HG02870 (cell line): ENCODE measurements around the gene TRAF3.

ENCODE experiments used
- ATAC-seq: cut with Tn5 transposase; IDR thresholded peaks from one replicate; pipeline ENCODE4 v1.9.1; 2021; ENCODE audit warnings: mild to moderate bottlenecking, moderate library complexity; ENCODE audit not compliant: unreplicated experiment

The TRAF3 gene

GRCh38 chr14:102931580-102932285, 154.5 kb downstream of the TRAF3 start:
- ATAC-seq, result no peak

GRCh38 chr14:102932484-102933248, 155.4 kb downstream of the TRAF3 start:
- no peak for ATAC-seq

DNA sequence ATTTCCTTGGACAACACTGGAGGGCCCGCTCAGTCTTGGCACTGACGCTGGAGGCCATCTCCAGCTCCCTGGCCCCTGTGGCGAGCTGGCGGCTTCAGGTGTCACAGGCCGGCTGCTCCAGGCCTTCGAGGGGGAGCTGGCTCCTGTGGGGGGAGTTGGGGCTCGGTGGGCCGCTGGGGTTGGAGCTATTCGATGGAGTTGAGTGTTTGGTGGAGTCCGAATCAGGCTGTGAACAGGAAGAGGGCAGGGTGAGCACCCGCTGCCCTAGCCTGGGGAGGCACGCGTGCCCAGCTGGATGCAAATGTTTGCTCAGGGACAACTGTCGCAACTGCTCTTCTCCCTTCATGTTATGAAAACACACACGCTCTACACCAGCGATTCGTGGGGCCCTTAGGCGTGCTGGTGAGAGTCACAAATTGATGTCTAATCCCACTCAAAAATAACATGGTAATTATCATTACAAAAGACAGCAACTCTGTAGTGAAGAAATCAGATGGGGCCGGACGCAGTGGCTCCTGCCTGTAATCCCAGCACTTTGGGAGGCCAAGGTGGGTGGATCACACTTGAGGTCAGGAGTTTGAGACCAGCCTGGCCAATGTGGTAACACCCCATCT, 156.5 kb downstream of the TRAF3 start:
- no peak for ATAC-seq

DNA sequence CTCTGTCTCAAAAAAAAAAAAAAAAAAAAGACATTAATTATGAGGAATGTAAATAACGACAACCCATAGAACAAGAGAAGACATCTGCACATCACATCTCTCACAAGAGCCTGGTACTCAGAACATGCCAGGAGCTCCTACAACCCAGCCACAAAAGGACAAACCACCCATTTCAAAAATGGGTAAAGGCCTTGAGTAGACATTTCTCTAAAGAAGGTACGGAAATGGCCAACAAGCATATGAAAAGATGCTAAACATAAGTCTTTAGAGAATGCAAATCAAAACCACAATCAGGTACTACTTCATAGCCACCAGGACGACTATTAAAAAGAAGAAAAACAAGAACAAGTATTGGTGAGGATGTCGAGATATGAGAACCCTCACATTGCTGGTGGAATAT, 158.5 kb downstream of the TRAF3 start:
- no peak for ATAC-seq

DNA sequence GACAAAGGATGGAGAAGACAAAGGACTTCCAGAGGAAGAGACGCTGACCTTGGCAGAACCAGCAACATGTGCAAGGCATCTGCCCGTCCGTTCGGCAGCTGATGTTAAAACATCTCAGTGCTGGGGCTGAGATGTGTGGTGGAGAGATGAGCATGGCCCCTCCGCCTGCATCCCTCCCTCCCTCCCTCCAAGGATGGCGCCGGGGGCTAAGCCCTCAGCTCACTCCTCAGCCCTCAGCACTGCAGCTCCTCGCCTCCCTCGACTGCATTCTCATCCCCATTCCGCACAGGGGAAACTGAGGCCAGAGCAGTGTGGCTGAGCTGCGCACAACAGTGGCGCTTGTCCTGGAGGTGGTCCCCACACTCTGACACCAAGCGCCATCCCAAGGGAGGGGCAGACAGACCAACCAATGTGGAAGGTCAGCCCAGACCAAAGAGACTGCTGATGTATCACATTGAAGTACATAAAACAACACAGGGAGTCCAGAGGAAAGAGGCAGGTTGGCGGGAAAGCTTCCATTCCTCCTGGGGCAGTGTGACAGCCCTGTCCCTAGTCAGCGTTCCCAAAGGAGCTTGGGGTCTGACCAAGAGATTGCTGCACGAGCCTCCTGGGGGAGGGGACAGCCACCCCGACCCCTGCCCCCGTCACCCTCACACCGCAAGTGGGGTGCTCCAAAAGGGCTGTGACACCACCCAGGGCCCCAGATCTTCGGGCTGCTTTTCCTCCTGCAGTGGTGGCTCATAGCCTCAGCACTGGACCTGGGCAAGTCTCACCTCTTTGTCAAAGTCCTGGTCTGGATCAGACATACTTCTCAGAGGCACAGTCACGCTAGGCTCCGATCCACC, 160.3 kb downstream of the TRAF3 start:
- no peak for ATAC-seq

DNA sequence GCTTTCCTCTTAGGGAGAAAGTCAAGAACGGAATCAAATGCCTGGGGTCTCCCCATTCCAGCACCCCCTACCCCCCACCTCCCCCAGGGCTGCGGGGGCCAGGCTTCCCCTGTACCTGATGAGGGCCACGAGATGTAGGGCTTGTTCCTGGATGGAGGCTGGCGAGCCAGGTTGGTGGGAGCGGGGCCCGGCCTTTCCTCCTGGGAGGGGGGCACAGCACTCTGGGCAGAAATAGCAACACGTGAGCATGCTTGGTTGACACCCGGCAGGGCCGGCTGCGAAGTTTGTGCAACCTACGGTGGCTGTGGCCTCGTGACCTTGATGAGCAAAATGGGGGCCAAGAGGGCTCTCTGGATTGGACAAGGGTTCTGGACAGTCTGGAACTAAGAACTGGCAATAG, 160.9 kb downstream of the TRAF3 start:
- ATAC-seq, result no peak

DNA sequence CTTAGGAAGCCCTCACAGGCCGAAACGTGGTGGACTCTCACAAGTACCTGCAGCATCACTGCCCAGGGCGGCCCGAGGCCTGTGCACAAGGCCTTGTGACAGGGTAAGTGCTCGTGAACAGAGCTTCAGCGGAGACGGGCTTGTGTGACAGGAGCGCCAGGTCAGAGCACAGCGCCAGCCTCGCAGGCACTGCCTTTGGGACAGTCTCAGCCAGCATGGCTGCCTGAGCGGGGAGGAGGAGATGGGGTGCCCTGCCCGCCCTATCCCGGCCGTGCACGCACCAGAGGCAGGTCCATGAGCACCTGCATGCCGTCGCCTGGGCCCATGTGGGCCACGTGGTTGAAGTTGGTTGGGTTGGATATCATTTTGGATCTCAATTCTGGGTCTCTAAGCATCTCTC, 162.1 kb downstream of the TRAF3 start:
- no peak for ATAC-seq

GRCh38 chr14:102939820-102940561, 162.7 kb downstream of the TRAF3 start:
- ATAC-seq, result no peak

DNA sequence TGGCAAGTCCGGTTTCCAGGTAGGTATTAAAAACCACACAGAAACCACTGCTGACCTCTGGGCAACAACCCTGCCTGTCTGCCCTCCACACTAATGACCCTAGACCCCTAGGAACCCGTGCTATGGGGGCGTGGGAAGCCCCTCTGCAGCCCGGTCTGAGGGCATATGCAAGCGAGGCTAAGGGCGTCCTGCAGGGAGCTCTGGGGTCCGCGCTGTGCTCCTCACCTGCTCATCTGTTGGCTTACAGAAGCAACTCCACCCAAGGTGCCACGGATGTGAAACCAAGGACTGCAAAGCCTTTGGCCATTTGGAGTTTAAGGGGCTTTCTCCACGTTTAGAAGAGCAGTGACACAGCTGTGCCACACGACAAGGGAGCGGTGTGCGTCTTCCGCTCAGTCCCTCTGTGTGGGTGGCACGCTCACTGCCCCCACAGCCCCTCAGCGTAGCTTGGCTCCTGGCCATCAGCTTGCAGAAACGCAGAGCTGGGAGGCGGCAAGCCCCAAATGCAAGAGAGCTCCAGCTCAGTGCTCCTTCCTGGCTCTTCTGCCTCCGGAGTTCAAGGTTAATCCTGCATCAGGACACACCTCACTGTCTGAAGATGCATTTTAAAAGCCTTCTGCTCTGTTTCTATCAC, 163.6 kb downstream of the TRAF3 start:
- ATAC-seq, result no peak

DNA sequence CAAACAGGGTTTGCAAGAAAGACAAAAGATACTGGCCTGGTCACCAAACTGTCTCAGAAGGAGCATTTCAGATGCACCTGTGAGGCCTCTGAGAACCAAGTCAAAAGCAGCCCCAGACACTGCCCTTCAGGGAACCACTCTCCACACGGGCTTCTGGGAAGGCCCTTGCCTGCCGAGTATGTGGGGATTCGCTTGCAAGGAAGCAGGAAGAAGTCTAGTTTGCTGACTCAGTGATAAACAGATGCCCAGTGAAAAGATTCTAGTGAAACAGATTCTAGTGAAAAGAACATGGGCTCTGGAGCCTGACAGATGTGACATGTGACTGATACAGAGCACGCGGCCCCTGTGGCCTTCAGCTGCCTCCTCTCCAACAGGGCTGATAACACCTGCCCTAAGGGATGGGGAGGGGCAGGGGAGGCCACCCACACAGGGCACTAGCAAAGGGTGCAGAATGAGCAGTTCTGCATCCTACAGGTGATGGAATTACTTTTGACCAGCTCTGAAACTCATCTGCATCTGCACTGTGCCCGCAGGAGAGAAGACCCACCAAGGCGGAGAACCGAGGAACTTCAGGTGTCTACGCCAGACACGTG, 164.3 kb downstream of the TRAF3 start:
- ATAC-seq, result no peak

- ATAC-seq, result no peak
Measured at GRCh38 chr14:102942069-102942468, 164.8 kb downstream of the TRAF3 start.

DNA sequence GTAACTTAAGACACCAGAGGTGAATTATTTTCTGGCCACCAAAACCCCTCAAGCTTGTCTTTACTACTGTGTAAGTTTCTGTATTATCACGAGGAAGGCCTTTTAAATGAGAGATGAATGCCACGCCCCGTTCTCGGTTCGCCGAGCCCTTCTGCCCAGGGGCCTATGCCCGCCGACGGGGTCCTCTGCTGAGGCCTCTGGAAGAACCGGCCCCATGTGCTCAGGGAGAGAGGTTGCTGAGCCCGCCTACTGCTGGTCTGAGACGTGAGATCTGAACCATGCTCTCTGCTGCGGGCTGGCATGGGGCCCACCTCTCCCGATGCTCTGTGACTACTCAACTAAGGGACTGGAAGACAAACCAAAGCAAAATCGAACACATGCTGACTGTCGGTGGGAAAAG, 166.2 kb downstream of the TRAF3 start:
- no peak for ATAC-seq

DNA sequence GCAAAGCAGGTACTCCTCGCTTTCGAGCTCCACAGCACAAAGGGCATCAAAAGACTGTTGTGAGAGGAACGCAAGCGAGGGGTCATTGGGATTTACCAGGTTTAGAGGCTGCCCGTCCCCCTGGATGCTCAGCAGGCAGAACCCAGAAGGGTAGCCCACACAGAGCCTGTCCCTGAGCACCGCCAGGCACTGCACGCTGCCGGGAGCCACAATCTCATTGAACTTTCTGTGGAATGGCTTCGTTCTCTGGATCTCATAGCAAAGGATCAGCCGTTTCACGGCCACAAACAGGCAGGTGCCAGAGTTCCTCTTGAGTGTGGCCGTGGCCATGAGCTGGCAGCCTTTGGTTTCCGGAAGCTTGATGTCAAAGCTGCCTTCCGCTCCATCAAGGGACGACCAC, 166.7 kb downstream of the TRAF3 start:
- no peak for ATAC-seq

DNA sequence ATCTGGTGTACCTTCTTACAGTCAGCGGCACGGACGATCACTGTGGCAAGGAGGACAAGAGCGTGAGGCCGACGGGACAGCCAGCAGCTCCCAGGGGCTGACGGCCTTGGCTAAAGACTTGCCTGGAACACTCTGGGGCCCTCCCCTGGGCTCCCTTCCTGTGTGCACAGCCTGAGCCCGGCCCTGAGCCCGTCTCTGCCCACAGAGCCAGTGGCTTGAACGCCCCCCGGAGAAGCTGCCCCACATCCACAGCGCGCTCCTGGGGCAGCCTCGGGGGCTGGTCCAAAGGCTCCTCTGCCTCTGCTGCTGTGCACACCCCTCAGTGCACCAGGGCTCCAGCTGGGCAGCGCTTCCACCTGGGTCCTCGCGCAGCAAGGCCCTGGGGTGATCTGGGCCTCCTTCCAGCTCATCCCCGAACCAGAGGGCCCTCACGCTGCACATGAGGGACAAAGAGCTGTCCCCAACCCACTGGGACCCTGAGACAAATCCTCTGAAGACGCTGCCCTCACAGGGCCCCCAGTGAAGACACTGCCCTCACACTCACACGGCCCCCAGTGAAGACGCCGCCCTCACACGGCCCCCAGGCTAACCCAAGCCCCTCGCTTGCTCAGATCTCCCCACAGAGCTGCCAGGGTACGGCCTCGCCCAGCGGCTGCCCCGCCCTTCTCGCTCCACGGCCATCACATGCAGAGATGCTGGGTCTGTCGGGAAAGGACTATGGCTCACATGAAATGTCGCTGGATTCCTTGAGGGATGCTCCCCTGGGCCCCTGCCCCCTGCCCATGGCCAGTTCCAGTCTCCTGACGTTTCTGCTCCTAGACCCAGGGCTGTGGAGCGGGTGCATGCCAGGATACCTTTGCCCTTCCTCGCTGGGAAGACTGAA, 167.4 kb downstream of the TRAF3 start:
- ATAC-seq, result no peak

DNA sequence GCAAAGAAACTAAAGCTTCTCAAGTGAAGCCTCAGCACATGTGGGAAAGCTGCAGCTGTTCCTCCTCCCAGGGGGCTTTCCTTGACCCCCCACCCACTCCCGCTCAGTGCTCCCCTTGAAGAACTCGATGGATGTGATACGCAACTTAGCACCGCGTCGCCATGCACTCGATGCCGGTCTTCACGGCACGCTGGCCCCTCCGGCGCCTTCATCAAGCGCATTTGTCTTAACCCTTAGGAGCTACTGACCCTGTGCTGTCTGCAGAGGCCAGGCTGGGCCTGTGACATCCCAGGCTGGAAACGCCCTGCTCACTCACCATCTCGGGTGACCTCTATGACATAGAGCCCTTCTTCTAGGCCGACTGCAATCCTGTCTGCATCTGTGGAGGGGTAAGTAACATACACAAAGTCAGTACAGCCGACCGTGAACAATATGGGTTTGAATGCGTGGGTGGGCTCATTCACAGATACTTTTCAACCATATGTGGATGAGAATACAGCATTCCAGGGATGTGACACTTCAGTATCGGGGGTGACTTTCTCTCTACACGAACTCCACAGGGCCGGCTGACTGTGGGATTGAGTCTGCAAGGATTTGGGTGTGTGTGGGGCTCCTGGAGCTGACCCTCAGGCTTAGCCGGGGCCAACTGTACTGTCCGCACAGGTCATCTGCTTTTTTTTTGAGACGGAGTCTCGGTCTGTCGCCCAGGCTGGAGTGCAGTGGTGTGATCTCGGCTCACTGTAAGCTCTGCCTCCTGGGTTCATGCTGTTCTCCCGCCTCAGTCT, 168.3 kb downstream of the TRAF3 start:
- ATAC-seq, result no peak

DNA sequence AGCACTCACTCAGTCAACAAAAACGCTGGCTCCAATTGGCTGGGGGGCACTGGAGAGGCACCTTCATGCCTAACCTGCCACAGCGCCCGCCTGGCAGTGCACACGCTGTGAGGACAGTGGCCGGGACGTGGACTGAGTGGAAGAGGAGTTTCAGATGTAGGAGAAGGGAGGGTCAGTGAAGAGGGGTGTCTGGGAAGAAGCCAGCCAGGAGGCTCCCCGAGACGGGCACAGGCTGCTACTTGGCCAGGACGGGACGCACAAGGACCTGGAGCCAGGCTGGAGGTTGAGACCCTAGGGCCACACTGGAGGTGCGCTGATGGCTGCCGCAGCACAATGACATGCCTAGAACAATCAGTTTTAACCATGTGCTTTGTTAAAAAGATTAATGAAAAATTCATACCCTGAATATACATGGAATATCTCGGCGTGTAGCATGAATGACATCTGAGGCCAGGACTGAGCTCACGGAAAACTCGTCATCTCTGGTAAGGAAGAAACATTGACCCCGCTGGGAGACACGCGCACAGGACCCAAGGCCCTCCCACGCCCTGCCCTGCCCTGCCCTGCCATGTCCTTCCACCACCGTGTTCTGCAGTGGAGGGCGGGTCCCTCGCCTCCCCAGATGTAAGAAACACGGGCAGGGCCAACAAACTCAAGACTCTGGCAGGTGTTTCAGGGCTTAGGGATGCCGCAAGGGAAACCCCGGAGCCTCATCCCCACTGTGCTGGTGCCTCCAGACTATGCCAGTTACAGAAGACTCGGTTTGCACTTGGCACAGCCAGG, 170.3 kb downstream of the TRAF3 start:
- ATAC-seq, result no peak

DNA sequence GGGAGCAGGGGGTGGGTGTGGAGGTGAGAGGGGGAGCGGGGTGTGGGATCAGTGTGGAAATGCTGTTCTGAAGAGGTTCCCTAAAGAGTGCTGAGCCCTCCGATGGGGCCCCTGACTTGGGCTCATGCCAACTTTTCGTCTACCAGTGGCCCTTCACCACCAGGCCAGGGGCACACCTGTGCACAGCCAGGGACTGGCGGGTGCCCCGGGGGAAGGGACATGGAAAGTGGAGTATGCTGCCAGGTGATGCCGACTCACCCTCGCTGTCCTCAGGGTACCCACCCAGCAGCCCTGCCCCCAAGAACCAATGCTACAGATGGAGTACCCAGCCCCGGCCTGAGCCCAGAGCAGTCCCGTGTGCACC, 171.4 kb downstream of the TRAF3 start:
- no peak for ATAC-seq
